HG02623 (cell line): ENCODE measurements around the gene CENPA.
A peak's percentile ranks its signal among the peaks of the same experiment; 100 is the strongest.
"Not testable (repeated sequence)": the region's sequence is repeated elsewhere in the genome, so short reads cannot be mapped to it uniquely, and the experiment has no call there.

Experiments
- ATAC-seq: cut with Tn5 transposase; IDR thresholded peaks from one replicate; pipeline ENCODE4 v1.9.1; 2021; ENCODE audit warnings: moderate library complexity; ENCODE audit not compliant: unreplicated experiment

Gene CENPA

DNA sequence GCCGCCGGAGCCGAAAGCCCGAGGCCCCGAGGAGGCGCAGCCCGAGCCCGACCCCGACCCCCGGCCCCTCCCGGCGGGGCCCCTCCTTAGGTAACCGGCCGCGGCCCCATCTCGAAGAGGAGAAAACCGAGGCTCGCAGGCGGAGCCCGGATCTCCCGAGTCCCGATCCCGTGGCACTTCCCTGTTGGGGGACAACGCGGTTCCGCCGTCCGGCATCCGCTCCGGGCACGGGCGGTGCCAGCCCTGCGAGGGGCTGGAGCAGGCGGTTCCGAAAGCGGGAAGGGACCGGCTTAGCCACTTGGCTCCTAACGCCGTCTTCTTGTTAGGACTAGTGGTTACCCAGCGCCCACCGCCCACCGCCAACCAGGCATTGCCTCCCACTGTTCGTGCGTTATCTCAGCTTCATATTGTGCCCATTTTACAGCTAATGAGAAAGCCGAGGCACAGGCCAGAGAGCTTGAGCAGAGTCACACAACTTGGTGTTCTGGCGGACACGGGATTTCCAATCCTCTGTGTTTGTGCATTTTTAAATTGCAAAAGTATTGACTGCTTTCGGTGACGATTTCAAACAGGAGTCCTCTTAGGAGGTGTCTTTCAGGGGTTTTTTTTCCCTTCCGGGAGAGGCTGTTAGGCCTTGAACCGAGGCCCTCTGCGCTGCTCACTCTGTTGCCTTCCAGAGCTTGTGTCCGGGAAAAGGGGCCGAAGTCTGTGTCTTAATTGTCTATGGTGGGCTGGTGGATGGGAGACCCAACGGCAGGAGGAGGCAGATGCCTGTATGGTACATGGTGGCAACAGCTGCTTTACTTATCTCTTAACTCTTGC lies 562 bp downstream of the CENPA start:
- peak; percentile 16 for ATAC-seq

- no peak for ATAC-seq
Observed at GRCh38 chr2:26792720-26793119, 6.9 kb downstream of the CENPA start.

DNA sequence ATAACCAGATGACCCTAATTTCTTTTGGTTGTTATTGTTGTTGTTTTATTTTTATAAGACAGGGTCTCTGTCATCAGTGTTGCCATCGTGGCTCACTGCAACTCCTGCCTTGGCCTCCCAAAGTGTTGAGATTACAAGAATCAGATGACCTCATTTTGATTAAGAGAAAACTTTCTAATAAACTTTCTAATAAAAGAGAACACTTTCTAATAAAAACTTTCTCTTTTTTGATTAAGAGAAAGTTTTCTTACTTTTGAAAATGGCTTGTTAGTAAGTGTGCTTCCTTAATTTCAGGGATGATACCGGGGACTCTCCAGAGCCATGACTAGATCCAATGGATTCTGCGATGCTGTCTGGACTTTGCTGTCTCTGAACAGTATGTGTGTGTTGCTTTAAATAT lies 7.7 kb downstream of the CENPA start:
- ATAC-seq = no peak

- not testable (repeated sequence) for ATAC-seq
Observed at GRCh38 chr2:26795135-26795534, 9.3 kb downstream of the CENPA start.

GRCh38 chr2:26801328-26801727 lies 15.5 kb downstream of the CENPA start:
- no peak for ATAC-seq

DNA sequence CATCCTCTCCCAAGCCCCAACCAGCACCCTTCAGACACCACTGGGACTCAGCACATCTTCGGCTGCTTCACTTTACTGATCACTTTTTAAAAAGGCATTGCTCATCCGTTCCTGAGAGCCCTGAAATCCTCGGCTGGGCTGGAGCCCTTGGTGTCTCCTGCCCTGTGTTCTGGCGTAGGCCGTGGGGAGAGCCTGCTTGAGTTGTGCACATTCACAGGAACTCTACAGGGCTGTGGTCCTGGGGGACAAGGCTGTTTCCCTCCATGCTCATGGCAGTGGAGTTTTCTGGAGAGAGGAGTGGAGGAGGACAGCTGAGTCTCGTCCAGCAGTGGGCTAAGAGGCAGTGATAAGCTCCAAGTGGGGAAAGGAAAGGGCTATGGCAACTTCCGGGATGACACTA lies 15.9 kb downstream of the CENPA start:
- no peak for ATAC-seq

DNA sequence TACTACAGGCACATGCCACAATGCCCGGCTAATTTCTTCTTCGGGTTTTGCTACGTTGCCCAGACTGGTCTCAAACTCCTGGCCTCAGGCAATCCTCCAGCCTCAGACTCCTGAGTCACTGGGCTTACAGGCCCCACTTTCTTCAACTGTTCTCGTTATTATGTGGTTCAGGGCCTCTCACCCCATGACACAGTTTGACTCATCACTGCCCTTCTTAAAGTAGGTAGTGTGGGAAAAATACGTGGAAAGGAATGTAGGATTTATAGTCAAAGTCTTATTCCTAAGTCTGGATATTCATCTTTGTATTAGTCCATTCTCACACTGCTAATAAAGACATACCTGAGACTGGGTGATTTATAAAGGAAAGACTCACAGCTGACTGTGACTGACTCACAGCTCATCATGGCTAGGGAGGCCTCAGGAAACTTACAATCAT lies 19.4 kb downstream of the CENPA start:
- ATAC-seq = no peak

DNA sequence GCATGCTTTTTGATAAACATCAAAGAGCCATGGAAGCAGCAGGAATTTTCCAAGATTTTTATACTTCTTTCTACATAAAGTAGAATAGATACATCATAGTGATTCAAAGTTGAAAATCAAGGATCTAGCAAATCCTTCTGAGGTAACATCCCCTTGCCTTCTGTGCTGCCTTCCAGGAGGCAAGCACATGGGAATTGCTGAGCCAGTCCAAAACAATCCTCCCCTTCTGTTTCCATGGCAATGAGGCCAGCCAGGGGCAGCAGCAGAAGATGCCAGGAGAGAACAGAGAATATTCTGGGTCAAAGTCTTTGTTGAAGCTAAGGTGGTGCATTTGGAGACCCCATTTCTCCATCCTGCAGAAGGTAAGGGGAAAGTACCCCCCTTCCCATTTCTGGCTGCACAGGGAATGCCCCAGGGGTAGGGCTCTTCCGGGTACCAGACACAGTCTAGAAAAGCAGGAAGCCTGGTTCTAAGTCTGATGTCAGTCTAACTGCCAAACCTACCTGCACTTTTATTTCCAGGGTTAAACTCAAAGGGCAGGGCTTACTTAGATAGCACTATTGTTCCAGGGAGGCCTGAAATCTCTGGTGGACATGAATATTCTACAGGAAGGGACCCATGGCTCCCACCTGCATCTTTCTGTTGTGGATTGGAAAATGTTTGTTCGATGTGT lies 22.1 kb downstream of the CENPA start:
- no peak for ATAC-seq

DNA sequence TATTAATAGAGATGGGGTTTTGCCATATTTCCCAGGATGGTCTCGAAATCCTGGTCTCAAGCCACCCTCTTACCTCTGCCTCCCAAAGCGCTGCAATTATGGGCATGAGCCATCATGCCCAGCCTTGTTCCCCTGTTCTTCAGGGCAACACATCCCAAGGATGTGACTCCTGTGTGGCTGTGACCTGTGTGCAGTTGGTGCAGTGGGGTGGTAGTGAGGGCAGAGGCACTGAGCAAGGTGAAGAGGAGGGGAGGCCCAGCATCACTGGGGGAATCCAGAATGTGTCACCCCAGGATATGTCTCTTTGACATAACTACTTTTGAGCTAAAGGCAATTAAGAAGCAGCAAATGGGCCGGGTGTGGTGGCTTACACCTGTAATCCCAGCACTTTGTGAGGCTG lies 23.4 kb downstream of the CENPA start:
- ATAC-seq = no peak

DNA sequence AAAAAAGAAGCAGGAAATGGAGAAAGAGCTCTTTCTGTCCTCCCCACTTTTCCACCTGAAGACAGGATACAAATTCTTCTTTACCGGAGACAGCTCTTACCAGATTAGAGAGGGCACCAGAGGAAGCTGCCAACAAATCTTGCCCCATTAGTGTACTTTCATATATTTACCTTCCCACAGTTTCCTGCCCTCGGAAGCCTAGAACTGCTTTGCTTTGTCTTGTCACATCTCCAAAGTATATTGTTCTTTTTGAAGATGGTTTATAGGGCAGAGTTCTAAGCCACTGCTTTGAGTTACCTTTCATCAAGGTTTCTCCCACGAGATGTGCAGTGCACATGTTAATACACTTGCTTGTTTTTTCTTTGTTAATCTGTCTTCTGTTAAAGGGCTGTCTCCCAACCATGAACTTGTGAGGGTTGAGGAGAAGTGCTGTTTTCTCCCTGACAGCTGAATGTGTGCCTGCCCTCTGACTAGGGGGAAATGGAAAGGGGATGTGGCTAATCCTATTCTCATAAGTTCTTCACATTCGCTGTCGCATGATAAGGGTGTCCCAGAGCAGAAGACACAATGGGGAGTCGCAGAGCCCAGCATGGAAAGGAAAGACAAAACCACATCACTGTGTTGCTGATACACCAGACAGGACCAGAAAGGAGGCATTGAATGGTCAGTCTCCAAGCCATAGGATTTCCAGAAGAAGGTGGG lies 24.2 kb downstream of the CENPA start:
- ATAC-seq = no peak

GRCh38 chr2:26811261-26811660 lies 25.4 kb downstream of the CENPA start:
- ATAC-seq = no peak

- no peak for ATAC-seq
Observed at GRCh38 chr2:26811791-26812694, 26.2 kb downstream of the CENPA start.

- no peak for ATAC-seq
Observed at GRCh38 chr2:26812731-26813130, 26.9 kb downstream of the CENPA start.

DNA sequence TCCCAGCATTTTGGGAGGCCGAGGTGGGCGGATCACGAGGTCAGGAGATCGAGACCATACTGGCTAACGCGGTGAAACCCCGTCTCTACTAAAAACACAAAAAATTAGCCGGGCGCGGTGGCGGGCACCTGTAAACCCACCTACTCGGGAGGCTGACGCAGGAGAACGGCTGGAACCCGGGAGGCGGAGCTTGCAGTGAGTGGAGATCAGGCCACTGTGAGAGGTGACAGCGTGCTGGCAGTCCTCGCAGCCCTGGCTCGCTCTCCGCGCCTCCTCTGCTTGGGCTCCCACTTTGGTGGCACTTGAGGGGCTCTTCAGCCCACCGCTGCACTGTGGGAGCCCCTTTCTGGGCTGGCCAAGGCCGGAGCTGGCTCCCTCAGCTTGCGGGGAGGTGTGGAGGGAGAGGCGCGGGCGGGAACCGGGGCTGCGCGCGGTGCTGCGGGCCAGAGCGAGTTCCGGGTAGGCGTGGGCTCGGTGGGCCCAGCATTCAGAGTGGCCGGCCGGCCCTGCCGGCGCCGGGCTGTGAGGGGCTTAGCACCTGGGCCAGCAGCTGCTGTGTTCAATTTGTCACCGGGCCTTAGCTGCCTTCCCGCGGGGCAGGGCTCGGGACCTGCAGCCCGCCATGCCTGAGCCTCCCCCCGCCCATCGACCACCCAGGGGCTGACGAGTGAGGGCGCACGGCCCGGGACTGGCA lies 28.4 kb downstream of the CENPA start:
- not testable (repeated sequence) for ATAC-seq

DNA sequence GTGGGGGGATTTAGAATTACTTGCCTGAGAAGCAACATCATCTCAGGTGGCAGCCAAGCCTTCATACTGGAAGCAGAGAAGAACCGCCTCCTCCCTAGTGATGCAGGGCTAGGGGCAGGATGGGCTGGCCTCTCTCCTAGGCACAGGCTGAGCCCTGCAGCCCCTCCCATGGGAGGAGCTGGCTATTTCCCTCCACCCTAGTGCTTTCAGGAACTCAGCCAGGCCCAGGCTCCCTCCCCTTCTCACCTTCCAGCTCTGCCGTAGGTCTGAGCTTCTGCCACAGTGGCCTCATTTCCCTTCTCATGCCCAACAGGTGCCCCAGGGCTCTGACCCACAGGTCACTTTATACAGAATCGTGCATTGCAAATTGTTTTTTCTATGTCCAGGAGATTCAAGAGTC lies 31.0 kb downstream of the CENPA start:
- ATAC-seq = no peak

GRCh38 chr2:26818255-26818654 lies 32.4 kb downstream of the CENPA start:
- no peak for ATAC-seq

DNA sequence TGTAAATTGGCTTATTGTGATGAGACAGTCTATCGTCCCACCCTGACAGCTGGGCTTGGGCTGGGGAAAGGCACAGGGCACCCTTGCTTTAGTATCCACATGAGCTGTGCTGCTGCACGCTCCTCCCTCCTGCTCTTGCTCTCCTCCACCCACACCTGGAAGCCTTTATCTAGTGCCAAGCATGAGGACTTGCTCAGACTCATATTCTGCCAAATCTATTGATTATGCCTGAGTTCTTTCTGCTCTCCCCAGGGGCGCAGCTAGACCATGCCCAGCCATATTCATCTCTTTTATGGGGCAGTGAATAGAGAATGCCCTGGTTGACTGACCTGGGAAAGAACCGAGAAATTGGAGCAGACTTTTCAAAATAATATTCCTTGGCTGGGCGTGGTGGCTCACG lies 33.1 kb downstream of the CENPA start:
- ATAC-seq = no peak

DNA sequence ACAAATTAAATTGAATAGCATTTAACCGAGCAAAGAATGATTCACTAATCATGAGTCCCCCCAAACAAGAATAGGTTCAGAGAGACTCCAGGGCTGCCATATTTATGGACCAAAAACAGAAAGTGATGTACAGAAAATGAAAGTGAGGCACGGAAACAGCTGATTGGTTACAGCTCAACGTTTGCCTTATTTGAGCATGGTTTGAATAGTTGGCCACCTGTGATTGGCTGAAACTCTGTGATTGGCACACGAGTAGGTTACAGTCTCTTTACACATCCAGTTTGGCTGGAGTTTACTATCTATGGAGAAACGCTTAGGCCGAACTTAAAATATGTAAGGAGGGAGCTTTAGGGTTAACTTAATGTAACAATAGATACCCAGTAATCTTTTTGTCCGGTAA lies 35.1 kb downstream of the CENPA start:
- ATAC-seq = no peak

GRCh38 chr2:26822877-26823276 lies 37.0 kb downstream of the CENPA start:
- no peak for ATAC-seq
